T-helper 2 cell treated with Interferon-gamma antibody and Interleukin-4, amounts not matched to agents 100 ng/mL and 5 ng/mL, for 36 hours (primary cell): ENCODE results near the gene MIEN1. TPM values are rescaled to one million over a fixed set of nuclear protein-coding genes. Genes with fewer than 3 reads are reported as not detected.
"Not testable (repeated sequence)": the region's sequence is repeated elsewhere in the genome, so short reads cannot be mapped to it uniquely, and the experiment has no call there.

Source experiments
- intact Hi-C: fragments of 100-400 bp; cut with micrococcal nuclease; formaldehyde crosslinking; loops from one replicate; pipeline ENCODE4 v1.15.1; 2023
- total RNA-seq: library from RNA; stranded (reverse); gene quantifications from 2 replicates; pipeline ENCODE4 v1.2.3, GENCODE V29; 2022

The MIEN1 gene
- total RNA-seq, 1 donor from 2014 or later = 45.2 TPM

DNA sequence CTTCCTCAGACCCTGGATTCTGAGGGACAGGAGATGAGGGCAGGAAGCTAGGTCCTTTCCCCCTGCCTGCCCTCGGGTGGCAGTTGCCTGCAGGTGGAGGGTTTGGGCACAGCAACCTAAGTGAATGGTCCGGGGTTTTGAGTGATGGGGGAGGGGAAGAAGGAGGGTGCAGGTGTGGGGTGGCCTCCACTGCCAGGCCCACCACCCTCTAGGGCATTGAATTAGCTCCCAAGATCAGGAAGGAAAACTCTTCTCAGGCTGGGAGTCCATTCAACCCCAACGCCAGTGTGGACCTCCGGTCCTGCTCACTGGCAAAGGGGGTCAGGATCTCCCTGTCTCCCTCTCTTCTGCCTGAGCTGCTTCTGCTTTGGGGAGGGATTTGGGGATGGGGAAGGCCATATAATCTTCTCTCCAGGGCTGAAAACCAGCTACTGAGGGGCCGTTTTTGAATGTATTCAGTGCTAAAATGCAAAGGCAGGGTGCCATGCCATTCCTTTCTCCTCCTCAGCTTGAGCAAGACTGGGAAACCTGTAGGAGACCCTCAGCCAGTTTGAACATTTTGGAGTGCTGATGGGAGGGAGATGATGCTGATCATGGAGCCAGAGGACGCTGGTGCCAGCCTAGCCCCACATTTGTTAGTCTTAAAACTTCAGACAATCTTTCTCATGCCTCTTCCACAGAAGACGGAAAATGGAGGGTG lies 26.2 kb upstream of the MIEN1 start:
- intact Hi-C loops = loop anchor here (5.0 to 10.0 kb wide), 2 partner anchors 36 to 168 kb away; partner anchors contain the start of genes LRRC3C and ORMDL3

DNA sequence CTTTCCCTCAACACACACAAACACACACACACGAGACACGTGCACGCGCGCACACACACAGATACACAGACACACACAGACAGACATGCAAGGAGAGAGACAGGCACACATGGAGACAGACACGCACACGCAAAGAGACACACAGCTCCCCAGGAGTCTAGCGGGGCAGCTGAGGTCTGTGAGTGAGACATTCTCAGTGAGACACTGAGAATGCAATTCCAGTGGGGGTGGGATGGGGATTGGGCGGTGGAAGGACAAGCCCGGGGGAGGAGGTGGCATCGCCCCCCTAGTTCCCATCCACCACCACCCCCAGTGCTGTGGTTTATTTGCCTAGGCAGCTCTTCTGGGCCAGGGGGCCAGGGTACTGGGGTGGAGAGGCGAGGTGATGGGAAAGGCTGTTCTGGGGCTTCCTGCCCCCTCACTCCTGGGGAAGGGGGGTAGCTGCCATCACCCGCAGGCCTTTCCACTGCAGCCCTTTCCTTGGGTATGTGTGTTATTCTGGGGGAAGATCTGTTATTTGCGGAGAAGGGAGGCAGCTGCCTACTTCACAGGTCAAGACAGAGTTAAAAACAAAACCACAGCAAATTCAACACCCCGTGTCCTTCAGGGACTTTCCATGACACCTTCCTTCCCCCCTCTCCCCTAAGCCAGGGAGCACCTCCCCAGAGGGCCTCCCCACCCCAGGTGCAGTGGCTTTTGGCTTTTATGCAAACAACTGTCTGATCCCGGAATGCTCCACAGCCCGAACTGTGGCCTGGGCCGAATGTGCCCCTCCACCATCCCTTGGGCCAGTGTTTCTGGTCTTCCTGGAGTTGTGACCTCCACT lies 25.4 kb upstream of the MIEN1 start:
- intact Hi-C loops = loop anchor here (1.0 to 10.0 kb wide), 4 partner anchors 37 to 169 kb away; partner anchors contain the start of genes LRRC3C, ORMDL3 and STARD3

DNA sequence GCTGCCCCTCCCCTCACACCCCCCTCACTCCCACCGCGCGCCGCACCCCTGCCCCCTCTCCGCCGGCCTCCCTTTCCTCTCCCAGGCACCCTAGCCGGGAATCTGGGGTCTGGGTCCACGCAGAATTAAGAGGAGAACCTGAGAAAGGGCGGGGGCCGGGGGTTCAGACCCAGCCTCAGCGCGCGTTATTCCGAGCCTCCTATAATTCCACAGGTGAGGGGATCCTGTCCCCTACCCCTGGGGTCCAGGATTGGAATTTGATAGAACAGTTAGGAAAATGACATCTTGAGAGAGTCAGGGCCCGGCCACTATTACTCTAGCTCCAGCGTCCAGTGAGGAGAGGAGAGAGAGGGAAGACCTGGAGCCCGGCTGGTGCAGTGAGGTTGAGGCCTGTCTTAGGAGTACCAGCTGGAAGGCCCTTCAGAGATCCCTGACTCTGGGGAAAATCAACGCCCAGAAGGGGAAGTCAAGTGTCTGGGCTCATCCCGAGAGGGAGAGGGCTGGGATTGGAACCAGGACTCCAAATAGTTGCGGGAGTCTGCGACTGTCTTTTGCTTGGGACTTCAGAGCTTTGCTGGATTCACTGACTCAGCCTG lies 24.7 kb upstream of the MIEN1 start:
- intact Hi-C loops = loop anchor here (1.0 to 10.0 kb wide), 9 partner anchors 15 to 225 kb away; partner anchors contain the start of genes IKZF3, LRRC3C, MIEN1 and ORMDL3

DNA sequence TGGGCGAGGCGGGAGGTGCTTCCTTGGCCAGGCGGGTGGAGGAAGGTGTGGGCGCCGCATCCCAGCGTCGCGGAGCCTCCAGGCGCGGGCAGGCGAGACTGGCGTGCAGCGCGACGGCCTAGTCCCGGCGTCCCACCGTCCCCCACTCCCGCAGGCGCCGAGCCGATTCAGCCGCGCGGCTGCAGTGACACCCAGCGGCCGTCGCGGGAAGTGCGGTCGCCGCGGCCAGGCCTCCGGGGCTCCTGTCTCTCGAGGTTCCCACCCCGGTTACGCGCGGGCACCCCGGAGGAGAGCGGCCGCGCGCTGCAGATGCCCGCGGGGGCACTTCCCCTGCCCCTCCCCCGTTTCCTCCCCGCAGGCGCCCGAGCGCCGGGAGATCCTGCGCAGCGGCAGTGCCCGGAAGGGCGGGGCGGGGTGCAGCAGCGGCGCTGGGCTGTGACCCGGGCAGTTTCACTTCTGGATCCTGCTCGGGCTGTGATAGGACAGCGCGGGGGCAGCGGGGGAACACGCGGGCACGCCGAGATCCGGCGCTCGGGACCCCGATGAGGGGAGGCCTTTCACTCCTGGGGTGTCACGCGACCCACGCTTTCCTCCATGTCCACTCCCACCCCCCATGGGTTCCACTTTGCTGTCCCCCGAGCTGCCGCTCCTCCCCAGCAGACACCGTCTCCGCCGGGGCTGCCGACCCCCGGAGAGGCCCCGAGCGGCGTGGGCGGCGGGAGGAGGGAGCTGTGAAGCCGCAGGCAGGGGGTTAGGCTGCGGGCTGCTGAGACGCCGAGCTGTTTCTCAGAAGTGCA lies 24.0 kb upstream of the MIEN1 start:
- intact Hi-C loops = loop anchor here (1.0 to 10.0 kb wide), 7 partner anchors 16 to 226 kb away; partner anchors contain the start of genes IKZF3, LRRC3C, MIEN1 and ORMDL3

DNA sequence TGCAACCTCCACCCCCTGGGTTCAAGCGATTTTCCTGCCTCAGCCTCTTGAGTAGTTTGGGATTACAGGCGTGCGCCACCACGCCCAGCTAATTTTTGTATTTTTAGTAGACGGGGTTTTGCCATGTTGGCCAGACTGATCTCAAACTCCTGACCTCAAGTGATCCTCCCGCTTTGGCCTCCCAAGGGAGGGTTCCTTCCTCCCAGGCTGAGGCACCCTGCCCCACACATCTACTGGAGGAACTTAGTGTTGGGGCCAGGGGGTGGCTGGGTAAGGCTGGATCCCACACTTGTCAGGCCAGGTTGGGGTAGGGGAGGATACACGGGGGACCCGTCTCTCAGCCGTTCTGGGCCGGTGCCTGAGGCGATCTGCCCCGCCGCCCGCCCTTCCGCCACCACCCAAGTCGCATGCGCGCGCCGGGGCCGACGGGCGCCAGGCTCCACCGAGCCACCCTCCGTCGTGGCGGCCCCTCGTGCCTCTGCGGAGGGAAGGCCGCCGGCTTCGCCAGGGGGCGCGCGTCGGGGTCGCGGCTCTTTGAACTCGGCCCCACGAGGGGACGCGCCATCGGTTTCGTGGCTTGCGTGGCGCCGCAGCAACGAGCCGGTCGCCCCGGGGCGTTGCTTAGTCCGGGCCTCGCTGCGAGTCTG lies 23.3 kb upstream of the MIEN1 start:
- intact Hi-C loops = loop anchor here (1.0 to 10.0 kb wide), 7 partner anchors 17 to 227 kb away; partner anchors contain the start of genes IKZF3, LRRC3C, MIEN1 and ORMDL3

DNA sequence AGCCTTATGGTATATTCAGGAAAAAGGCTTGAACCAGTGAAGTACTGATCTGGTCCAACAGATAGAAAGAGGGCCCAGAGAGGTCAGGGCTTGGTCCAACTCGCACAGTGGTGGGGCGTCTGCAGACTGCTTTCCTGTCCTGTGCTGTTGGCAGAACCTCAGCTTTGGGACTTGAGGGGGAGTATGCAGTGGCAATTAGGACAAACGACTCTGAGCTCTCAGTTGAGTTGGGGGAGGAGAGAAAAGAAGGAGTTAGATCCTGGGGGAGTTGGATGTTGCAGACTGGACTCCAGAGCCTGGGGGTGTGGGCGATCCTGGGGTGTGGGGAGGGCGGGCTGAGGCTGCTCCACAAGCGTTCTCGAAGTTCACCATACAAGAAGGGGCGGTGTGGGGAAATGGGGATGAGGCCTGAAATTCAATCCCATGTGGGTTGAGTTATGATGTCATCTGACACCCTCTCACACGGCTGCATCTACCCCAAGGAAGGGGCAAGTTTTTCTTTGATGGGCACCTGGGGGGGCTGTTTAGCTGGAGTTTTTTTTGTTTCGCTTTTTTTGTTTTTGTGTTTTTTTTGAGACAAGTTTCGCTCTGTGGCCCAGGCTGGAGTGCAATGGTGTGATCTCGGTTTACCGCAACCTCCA lies 22.0 kb upstream of the MIEN1 start:
- intact Hi-C loops = loop anchor here (10.0 kb wide), 1 partner anchor 172 kb away; the partner anchor contains the start of genes LRRC3C and ORMDL3

DNA sequence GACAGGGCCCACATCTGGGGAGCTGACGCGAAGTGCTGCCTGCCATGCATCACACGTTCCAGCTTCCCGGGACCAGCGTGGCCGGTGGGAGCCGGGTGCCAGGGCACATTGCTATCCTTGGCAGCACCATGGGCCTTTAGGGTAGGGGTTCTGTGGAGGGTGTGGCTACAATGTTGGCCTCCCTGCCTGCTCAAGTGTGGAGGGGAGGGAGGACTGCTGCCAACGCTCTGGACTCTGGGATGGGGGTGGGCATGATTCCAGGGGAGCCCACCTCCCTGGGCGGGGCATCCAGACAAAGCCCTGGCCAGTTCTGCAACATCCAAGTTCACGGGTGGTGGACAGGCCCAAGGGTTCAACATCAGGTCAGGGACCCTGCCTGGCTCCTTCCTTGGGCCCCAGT lies 21.3 kb upstream of the MIEN1 start:
- intact Hi-C loops = loop anchor here (10.0 kb wide), 1 partner anchor 173 kb away; the partner anchor contains the start of genes LRRC3C and ORMDL3

DNA sequence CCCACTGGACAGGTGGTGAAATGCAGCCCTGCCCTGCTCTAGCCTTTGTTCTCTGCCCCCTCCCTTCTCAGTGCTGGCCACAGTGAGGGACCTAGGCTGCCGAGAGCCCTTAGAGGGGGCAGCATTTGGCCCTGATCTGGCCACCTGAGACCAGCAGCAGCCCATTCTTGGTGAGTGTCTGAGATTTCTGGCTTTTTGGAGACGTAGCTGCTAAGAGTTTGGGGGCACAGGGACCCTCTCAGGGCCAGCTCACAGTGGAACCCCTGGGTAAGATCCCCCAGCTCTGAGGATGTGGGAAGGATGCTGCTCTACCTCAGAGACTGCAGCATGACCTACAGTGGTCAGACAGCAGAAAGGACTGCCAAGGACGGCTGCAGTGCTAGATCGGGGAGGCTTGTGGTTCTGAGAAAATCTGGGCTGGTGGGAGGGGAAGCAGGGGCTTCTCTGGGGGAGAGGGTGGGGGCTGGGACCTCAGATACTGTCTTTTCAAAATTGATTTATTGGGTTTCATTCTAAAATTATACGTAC lies 20.7 kb upstream of the MIEN1 start:
- intact Hi-C loops = loop anchor here (10.0 kb wide), 1 partner anchor 174 kb away; the partner anchor contains the start of genes LRRC3C and ORMDL3

DNA sequence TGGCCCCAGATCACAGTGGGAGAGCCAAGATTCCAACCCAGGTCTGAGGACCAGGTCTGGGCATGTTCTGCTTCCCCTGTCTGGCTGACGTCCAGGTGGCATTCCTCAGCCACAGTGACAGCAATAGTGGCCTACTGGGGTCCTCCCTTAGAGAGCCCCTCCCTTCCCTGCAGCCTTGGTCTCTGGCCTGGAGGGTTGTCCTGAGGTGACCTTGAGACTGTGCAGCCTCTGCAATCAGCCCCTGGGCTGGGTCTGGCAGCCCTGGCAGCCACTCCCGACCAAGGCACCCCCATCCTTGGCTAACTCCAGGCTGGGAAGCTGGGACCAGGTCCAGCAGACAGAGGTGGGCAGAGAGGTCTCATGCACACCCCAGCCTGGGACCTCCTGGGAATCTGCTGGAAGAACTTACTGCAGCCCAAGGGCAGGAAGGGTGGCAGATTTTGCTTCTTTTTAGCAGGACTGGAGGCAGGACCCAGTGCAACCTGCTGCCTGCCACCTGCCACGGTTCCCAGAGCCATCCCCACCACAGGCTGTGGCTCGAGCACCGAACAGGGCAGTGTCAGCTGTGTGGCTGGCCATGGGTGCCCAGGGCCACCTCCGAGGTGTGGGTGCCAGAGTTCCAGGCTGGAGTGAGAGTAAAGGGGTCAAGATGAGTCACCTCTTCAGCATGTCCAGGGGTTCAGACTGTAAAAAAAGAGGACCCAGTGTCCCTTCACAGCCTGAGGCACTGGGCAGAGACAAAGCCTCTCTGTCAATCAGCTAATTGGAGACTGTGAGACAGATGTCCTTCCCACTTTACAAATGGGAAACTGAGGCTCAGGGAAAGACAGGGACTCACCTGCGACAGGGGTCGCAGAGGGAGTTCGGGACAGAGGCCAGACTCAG lies 20.0 kb upstream of the MIEN1 start:
- intact Hi-C loops = loop anchor here (10.0 kb wide), 1 partner anchor 174 kb away; the partner anchor contains the start of genes LRRC3C and ORMDL3

DNA sequence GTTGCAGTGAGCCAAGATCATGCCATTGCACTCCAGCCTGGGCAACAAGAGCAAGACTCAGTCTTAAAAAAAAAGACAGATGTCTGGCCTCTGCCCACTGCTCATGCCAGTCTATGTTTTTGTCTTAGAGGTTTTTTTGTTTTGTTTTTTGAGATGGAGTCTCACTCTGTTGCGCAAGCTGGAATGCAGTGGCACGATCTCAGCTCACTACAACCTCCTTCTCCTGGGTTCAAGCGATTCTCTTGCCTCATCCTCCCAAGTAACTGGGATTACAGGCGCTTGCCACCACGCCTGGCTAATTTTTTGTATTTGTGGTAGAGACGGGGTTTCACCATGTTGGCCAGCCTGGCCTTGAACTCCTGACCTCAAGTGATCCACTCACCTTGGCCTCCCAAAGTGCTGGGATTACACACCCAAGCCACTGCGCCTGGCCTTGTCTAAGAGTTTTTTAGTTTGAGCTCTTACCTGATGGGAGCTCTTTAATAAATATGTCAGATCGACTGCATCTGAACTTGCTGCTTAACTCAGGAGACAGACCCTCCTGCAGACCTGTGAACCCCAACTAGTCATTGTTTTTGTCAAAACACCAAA lies 18.2 kb upstream of the MIEN1 start:
- intact Hi-C loops = not testable (repeated sequence)

DNA sequence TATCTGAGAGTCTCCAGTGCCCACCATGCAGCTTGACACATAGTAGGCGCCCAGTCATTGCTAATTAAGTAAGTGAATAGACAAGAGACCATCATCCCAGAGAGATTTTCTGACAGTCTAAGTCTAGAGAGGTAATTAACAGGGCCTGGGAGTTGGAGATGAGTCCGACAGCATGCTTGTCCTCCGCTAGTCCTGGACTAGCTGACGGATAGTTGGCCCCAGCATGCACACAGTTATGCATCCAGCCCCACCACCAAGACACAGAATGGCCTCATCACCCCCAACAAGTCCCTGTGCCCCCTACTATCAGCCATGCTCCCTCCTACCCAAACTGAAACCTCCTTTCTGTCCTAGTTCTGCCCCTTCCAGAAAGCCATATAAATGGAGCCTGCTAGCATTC lies 17.4 kb upstream of the MIEN1 start:
- intact Hi-C loops = no loop called here

DNA sequence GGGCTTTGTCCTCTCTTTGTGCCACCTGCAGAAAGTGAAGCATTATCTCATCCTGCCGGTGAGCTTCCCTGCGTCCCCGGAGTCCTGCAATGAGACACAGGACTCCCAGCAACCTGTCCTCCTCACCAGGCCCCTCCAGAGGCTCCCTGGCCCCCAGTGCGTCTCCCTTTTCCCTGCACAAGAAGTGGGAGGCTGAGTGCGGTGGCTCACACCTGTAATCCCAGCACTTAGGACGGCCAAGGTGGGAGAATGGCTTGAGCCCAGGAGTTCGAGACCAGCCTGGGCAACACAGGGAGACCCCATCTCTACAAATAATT lies 15.8 kb upstream of the MIEN1 start:
- intact Hi-C loops = no loop called here

DNA sequence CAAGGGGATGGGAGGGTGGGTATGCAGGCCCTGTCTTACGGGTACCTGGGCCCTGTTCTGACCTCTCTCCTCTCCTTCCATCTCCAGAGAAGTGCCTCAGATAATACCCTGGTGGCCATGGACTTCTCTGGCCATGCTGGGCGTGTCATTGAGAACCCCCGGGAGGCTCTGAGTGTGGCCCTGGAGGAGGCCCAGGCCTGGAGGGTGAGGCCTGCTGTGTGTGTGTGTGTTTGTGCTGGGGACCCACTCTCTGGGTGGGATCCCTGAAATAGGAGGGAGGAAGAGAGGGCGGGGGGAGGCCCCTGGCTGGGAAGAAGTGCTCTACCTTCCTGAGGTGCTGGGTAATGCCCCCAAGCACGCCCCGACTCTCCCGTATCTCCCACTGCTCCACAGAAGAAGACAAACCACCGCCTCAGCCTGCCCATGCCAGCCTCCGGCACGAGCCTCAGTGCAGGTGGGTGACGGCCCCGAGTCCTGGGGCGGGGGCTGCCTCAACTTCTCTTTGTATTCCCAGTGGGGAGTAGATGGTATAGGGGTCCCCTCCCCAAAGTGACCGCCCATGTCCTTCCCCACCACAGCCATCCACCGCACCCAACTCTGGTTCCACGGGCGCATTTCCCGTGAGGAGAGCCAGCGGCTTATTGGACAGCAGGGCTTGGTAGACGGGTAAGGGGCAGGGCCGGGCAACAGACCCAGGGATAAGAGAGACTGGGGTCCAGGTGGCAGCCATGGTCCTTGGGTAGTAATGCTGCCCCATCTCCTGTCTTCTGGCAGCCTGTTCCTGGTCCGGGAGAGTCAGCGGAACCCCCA lies 15.2 kb upstream of the MIEN1 start:
- intact Hi-C loops = no loop called here

DNA sequence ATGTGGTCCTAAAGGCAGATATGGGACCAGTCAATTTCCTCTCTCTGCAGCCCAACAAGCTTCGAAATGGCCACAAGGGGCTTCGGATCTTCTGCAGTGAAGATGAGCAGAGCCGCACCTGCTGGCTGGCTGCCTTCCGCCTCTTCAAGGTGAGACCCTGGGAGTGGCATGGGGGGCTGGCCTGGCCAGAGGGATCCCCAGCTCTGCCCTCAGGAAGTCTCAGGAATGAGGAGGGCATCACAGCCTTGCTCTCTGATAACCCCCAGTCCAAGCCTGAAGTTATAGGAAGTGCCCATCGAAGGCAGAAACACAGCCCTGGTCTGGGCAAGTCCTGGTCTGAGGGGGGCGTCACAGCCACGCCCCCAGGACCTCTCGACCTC lies 14.5 kb upstream of the MIEN1 start:
- intact Hi-C loops = no loop called here

DNA sequence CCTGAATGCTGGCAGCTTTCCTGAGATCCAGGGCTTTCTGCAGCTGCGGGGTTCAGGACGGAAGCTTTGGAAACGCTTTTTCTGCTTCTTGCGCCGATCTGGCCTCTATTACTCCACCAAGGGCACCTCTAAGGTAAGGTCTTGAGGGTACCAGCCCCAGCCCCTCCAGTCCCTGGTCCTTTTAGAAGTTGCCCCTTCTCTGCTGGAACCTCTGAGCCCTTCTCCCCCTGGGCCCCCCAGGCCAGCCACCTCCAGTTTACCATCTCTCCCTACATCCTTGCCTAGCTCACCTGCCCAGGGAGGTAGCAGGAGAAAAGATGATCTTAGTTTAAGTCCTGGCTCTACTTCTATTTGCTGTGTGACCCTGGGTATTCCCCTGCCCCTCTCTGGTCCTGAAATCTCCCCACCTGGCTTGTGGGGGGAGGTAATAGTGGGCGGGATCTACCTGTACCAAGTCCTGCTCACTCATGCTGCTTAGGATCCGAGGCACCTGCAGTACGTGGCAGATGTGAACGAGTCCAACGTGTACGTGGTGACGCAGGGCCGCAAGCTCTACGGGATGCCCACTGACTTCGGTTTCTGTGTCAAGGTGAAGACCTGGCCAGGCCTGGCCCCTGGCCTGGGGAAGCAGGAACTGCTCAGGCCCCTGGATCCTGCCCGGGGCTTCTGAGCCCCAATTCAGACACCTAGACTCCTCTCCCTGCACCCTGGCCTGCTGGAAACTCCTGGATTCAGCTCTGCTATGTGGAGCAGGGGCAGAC lies 13.9 kb upstream of the MIEN1 start:
- intact Hi-C loops = no loop called here

DNA sequence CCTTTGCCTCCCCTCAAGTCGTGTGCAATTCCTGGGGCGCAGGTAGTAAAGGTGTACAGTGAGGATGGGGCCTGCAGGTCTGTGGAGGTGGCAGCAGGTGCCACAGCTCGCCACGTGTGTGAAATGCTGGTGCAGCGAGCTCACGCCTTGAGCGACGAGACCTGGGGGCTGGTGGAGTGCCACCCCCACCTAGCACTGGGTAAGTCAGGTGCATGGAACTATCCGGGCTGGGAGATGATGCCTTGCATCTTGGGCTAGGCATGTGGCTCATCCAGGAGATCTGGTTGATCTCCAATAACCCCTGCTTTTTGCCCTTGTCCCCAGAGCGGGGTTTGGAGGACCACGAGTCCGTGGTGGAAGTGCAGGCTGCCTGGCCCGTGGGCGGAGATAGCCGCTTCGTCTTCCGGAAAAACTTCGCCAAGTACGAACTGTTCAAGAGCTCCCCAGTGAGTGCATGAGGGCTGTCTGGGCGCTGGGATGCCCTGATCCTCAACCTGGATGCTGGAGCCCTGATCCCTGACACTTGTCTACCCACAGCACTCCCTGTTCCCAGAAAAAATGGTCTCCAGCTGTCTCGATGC lies 12.6 kb upstream of the MIEN1 start:
- intact Hi-C loops = no loop called here
